ENCODE measurements around the gene NELL2.

- TF ChIP-seq ZBTB40 (IDR thresholded peaks at IDR 0.05), result no peak
- TF ChIP-seq ZBTB40 (CRISPR knock-in tag; IDR thresholded peaks at IDR 0.05), result no peak
- TF ChIP-seq CTCF (IDR thresholded peaks at IDR 0.05 in 2 of 3, conservative IDR thresholded peaks at IDR 0.05 in 1 of 3; ENCODE audit: insufficient read depth in 2 of 3, low read depth in 1 of 3, low read length in 3 of 3), result no peak
- TF ChIP-seq NFIC (IDR thresholded peaks at IDR 0.05), result no peak
- TF ChIP-seq ZNF347 (CRISPR knock-in tag; IDR thresholded peaks at IDR 0.05; ENCODE audit: low read depth), result no peak
These were observed 45.6 kb upstream of the NELL2 start for GRCh38 chr12:44921736-44922135.

Data from K562 (cell line).